Parathyroid adenoma (tissue), 2 donors: ENCODE measurements around the gene GRIA1.

Experiments
- H2AFZ ChIP-seq: fragments of 300-600 bp; sonication (generic); one replicate; pipeline ENCODE4 v1.7.0; 2017; ENCODE audit warnings: antibody characterized with exemption, mild to moderate bottlenecking
- H3K27ac ChIP-seq: fragments of 300-600 bp; sonication (generic); one replicate; pipeline ENCODE4 v1.7.0; 2017
- H3K27me3 ChIP-seq: fragments of 300-600 bp; sonication (generic); one replicate; pipeline ENCODE4 v1.7.0; 2017; ENCODE audit warnings: low read length; ENCODE audit not compliant: control insufficient read depth, insufficient read depth
- H3K36me3 ChIP-seq: fragments of 300-600 bp; sonication (generic); one replicate; pipeline ENCODE4 v1.7.0; 2017; ENCODE audit warnings: low read length; ENCODE audit not compliant: control insufficient read depth, insufficient read depth
- H3K4me1 ChIP-seq: fragments of 300-600 bp; sonication (generic); one replicate; pipeline ENCODE4 v1.7.0; 2017; ENCODE audit warnings: control low read depth
- H3K4me2 ChIP-seq: fragments of 300-600 bp; sonication (generic); one replicate; pipeline ENCODE4 v1.7.0; 2017; ENCODE audit warnings: low read length
- H3K4me3 ChIP-seq: fragments of 300-600 bp; sonication (generic); one replicate; pipeline ENCODE4 v1.7.0; 2017; ENCODE audit warnings: low read depth, low read length
- H3K79me2 ChIP-seq: fragments of 300-600 bp; sonication (generic); one replicate; pipeline ENCODE4 v1.7.0; 2017; ENCODE audit warnings: control low read depth
- H3K9ac ChIP-seq: fragments of 300-600 bp; sonication (generic); one replicate; pipeline ENCODE4 v1.7.0; 2017; ENCODE audit warnings: mild to moderate bottlenecking
- H3K9me3 ChIP-seq: fragments of 300-600 bp; sonication (generic); one replicate; pipeline ENCODE4 v1.7.0; 2017; ENCODE audit warnings: low read length; ENCODE audit not compliant: control insufficient read depth
- CTCF ChIP-seq: fragments of 300-600 bp; sonication (generic); IDR thresholded peaks from one replicate; pipeline ENCODE4 v1.7.0; 2017; ENCODE audit warnings: antibody characterized with exemption, mild to moderate bottlenecking
- donor health status: primary hyperparathyroidism.

Gene GRIA1

DNA sequence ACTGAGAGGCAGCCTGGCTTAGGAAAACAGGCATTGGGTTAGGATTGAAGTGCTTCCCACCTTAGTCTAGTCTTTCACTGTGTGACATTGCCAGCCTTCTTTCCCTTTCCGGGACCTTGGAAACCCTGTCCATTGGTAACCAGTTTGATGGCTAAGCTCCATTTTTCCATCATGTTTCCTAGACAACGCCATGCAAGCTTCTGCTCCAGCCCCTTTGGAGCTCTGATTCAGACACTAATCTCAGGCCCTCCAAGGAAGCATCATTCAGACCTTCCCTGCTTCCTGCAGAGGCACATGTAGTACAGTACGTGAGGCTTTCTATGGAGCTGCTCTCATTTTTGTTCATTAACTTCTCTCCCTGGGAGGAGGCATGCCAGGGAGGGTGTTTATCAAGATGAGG is 68.5 kb downstream of the GRIA1 start:
- H3K36me3 ChIP-seq = no peaks in the 10 kb centered on the region
- no peaks in the 10 kb centered on the region for H3K79me2 ChIP-seq
- H3K4me3 ChIP-seq = no peak overlapping the region
- no peak overlapping the region for H2AFZ ChIP-seq
- no peak overlapping the region for H3K4me2 ChIP-seq
- no peak overlapping the region for H3K27ac ChIP-seq
- no peaks in the 10 kb centered on the region for H3K4me1 ChIP-seq
- H3K27me3 ChIP-seq = no peaks in the 10 kb centered on the region
- TF ChIP-seq CTCF = no peak
- H3K9me3 ChIP-seq = peaks cover 3% of the 10 kb centered on the region
- H3K9ac ChIP-seq = no peak overlapping the region

DNA sequence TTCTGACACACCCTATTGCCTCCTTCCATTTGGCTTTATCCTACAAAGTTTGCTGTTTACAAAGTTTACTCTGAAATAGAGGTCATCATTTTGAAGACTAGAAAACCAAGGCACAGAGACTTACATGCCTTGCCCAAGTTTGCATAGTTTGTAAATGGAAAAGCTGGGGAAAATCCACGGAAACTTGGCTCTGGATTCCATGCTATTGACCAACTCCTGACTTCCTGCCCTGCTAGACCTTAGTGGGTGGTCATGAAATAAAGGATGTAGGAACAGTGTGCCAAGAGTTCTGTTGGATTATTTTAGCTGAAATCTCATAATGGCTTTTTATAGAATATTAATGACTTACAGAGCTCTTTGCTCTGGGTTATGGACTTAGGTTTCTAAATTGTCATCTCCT is 69.5 kb downstream of the GRIA1 start:
- Histone ChIP-seq H3K9me3 (peaks cover 4% of the 10 kb centered on the region), H3K27ac (no peak overlapping the region), H3K79me2 (no peaks in the 10 kb centered on the region), H2AFZ (no peak overlapping the region), H3K4me2 (no peak overlapping the region), H3K9ac (no peak overlapping the region), H3K4me3 (no peak overlapping the region), H3K27me3 (no peaks in the 10 kb centered on the region), H3K36me3 (no peaks in the 10 kb centered on the region), H3K4me1 (no peaks in the 10 kb centered on the region)
- no peak for TF ChIP-seq CTCF

DNA sequence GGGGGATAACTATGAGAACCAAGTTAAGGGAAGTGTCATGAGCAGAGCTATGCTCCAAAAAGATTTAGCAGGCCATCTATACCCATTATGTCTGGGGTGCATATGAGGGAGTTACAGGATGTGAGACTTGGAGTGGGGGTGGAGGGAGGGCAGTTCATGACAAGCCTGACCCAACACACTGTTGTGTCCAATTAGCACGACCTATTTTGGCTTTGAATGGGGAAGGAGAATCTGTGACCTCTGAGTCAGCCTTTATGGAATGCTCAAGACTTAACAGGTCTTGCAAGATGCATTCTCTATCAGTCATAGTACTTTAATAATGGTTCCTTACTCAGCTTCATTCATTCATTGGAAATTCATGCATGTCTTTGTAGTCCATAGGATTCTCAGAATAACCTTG is 71.7 kb downstream of the GRIA1 start:
- Histone ChIP-seq H3K27me3 (no peaks in the 10 kb centered on the region), H3K27ac (no peak overlapping the region), H3K4me1 (no peaks in the 10 kb centered on the region), H3K79me2 (no peaks in the 10 kb centered on the region), H2AFZ (no peak overlapping the region), H3K9me3 (peaks cover 4% of the 10 kb centered on the region), H3K36me3 (no peaks in the 10 kb centered on the region), H3K4me3 (no peak overlapping the region), H3K4me2 (no peak overlapping the region), H3K9ac (no peak overlapping the region)
- no peak for TF ChIP-seq CTCF

GRCh38 chr5:153565822-153566221 is 75.4 kb downstream of the GRIA1 start:
- Histone ChIP-seq H3K9ac (no peak overlapping the region), H3K4me1 (no peaks in the 10 kb centered on the region), H3K36me3 (no peaks in the 10 kb centered on the region), H3K27me3 (no peaks in the 10 kb centered on the region), H3K4me3 (no peak overlapping the region), H3K9me3 (peaks cover 4% of the 10 kb centered on the region), H3K27ac (no peak overlapping the region), H3K4me2 (no peak overlapping the region), H2AFZ (no peak overlapping the region), H3K79me2 (no peaks in the 10 kb centered on the region)
- no peak for TF ChIP-seq CTCF

GRCh38 chr5:153569036-153569435 is 78.6 kb downstream of the GRIA1 start:
- H3K4me2 ChIP-seq = no peak overlapping the region
- H3K4me1 ChIP-seq = no peaks in the 10 kb centered on the region
- no peak overlapping the region for H3K9ac ChIP-seq
- no peak for TF ChIP-seq CTCF
- no peaks in the 10 kb centered on the region for H3K27me3 ChIP-seq
- H3K79me2 ChIP-seq = no peaks in the 10 kb centered on the region
- no peak overlapping the region for H3K27ac ChIP-seq
- peaks cover under 1% of the 10 kb centered on the region for H3K9me3 ChIP-seq
- no peaks in the 10 kb centered on the region for H3K36me3 ChIP-seq
- no peak overlapping the region for H3K4me3 ChIP-seq
- H2AFZ ChIP-seq = no peak overlapping the region
